Ovary (tissue), 3 donors: ENCODE measurements around the gene FOXC1.

Source experiments
- EP300 ChIP-seq: sonication (generic); formaldehyde crosslinking; IDR thresholded peaks from one replicate; pipeline ENCODE4 v1.6.1; 2017; ENCODE audit warnings: antibody characterized with exemption
- POLR2A ChIP-seq: fragments of 450-650 bp; IDR thresholded peaks from one replicate; pipeline ENCODE4 v1.6.1; 2017; ENCODE audit warnings: antibody characterized with exemption, mild to moderate bottlenecking, moderate library complexity
- TF ChIP-seq, protein P1 (sequence below), 3 donors: fragments of 450-650 bp in 2 of 3; fragments of 200-600 bp in 1 of 3; IDR thresholded peaks; one replicate each; pipeline versions ENCODE4 v1.5.1 to v1.8.0; 2016 to 2022; ENCODE audit warnings: antibody characterized with exemption in 3 of 3, mild to moderate bottlenecking in 1 of 3
- donor health status: DM: no; HTN: no; CAD: no.

DNA sequence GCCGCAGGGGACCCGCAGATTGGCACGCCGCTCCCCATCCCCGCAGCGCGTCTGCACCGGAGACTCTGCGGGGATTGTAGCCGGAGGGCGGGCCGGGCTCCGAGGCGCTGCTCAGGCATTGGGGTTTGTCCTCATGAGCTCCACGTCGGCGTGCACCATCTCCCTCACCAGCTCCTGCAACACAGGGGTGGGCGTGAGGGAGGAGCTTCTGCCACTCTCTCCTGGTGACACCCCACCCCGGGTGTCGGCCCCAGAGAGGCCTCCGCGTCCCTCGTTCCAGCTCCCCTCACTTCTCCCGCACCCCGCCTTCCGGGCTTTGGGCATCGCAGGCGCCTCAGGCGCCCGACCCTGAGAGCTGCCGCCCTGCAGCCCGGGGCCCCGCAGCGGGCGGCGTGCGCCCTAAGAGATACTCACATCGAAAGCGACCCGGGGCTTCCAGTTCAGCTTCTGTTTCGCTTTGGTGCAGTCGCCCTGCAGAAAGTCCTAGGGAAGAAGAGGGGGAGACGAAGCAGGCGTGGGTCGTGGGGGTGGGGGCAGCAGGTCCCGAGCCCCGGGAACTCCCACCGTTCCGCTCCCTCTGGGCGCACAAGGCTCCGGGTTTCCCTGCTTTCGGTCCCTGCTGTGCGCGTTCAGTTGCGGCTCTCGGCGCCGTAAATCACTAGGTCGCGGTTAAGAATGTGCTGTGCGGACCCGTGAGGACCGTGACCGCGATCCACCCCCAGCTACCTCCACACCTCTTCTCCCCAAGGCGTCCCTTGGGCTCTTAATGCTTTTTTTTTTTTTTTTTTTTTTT is 14.5 kb downstream of the FOXC1 start:
- TF ChIP-seq, protein P1, sequence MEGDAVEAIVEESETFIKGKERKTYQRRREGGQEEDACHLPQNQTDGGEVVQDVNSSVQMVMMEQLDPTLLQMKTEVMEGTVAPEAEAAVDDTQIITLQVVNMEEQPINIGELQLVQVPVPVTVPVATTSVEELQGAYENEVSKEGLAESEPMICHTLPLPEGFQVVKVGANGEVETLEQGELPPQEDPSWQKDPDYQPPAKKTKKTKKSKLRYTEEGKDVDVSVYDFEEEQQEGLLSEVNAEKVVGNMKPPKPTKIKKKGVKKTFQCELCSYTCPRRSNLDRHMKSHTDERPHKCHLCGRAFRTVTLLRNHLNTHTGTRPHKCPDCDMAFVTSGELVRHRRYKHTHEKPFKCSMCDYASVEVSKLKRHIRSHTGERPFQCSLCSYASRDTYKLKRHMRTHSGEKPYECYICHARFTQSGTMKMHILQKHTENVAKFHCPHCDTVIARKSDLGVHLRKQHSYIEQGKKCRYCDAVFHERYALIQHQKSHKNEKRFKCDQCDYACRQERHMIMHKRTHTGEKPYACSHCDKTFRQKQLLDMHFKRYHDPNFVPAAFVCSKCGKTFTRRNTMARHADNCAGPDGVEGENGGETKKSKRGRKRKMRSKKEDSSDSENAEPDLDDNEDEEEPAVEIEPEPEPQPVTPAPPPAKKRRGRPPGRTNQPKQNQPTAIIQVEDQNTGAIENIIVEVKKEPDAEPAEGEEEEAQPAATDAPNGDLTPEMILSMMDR (IDR thresholded peaks at IDR 0.05): no peak
- TF ChIP-seq POLR2A (no peak), EP300 (no peak)
